Pulmonary artery endothelial cell (primary cell): ENCODE measurements around the gene UVRAG. TPM values are rescaled to one million over a fixed set of nuclear protein-coding genes. Genes with fewer than 3 reads are reported as not detected.

ENCODE experiments used
- DNase-seq: peaks from one replicate; pipeline ENCODE4 v3.0.0-alpha.2; 2011; ENCODE audit warnings: low read depth, low spot score
- total RNA-seq: library from RNA; depleted of rRNA; stranded (reverse); fragments of >200 nt; gene quantifications from 2 replicates; pipeline ENCODE4 v1.2.3, GENCODE V29; 2014

UVRAG gene
- total RNA-seq, 1 donor from 2014 or later, result 68.0 TPM

DNA sequence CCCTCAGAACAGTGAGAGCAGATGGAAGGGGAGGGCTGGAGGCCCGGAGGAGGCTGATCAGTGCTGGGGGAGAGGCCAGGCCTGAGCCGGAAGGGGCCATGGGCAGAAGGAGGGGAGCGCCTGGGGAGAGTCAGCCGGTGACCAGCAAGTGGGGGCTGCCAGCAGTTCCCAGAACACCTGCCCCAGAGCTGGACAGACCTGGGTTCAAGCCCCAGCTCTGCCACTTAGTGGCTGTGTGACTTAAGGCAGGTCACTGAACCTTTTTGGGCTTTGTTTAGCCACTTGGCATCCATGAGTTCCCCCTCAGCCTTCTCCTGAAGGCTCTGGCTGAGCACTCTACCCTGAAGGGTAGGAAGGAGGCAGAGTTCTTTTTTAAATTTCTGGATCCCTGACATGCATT lies 373.9 kb downstream of the UVRAG start:
- no peak for DNase-seq

GRCh38 chr11:76189682-76190081 lies 374.7 kb downstream of the UVRAG start:
- DNase-seq, result no peak

- DNase-seq, result no peak
Measured at GRCh38 chr11:76190376-76190775, 375.4 kb downstream of the UVRAG start.

Other genes with a start within 250 kb of the UVRAG start
- gene MAP6, start 146.2 kb upstream of the UVRAG start, total RNA-seq, result 0.13 and 0.14 TPM in 2 replicates
- not detected in 2 replicates for gene MOGAT2, start 97.4 kb upstream of the UVRAG start, total RNA-seq
- 0.49 and 2.2 TPM in 2 replicates for gene DGAT2, start 46.4 kb upstream of the UVRAG start, total RNA-seq